Spleen (tissue), 7 donors: ENCODE data around the gene PPP1R9A.

Experiments
- POLR2A ChIP-seq, 3 donors: fragments of 450-650 bp; IDR thresholded peaks; one replicate each; pipeline ENCODE4 v1.5.1; 2017; ENCODE audit warnings: antibody characterized with exemption in 3 of 3, mild to moderate bottlenecking in 1 of 3
- TF ChIP-seq, protein P1 (sequence below), 11 experiments: fragments of 200-600 bp in 7 of 11; fragments of 450-650 bp in 4 of 11; sonication (generic) in 4 of 11; IDR thresholded peaks in 8 of 11; conservative IDR thresholded peaks in 3 of 11; 1 replicate in 7 of 11; 2 replicates in 4 of 11; pipeline versions ENCODE4 v1.4.0 to v1.8.0; 2016 to 2021; ENCODE audit warnings: antibody characterized with exemption in 11 of 11, inconsistent platforms in 4 of 11, mild to moderate bottlenecking in 1 of 11
- donor health status: DM: no; HTN: no; CAD: no; lungs with moderate emphysema.
- donor health status: DM: no; HTN: no; CAD: no.
- donor health status: DM: no; HTN: no; CAD: no.

DNA sequence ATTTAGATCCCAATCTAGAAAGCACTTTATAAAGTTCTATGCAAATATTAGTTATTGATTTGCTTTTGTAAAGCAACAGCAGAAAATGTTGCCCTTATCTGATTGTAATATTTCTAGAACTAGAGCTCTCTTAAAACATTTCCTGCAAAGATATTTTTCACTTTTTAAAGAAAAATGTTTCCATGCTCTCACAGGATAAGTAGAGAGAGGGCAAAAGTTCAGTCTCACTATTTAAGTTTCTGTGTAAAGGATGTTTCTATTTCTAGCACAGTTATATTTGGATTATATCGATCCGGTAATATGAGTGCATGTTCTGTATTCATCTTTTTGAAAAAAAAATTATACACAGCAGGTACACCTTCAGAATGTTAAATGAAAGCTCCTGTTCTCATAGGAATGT lies 334.9 kb downstream of the PPP1R9A start:
- TF ChIP-seq, protein P1, sequence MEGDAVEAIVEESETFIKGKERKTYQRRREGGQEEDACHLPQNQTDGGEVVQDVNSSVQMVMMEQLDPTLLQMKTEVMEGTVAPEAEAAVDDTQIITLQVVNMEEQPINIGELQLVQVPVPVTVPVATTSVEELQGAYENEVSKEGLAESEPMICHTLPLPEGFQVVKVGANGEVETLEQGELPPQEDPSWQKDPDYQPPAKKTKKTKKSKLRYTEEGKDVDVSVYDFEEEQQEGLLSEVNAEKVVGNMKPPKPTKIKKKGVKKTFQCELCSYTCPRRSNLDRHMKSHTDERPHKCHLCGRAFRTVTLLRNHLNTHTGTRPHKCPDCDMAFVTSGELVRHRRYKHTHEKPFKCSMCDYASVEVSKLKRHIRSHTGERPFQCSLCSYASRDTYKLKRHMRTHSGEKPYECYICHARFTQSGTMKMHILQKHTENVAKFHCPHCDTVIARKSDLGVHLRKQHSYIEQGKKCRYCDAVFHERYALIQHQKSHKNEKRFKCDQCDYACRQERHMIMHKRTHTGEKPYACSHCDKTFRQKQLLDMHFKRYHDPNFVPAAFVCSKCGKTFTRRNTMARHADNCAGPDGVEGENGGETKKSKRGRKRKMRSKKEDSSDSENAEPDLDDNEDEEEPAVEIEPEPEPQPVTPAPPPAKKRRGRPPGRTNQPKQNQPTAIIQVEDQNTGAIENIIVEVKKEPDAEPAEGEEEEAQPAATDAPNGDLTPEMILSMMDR (IDR thresholded peaks at IDR 0.05 in 8 of 11, conservative IDR thresholded peaks at IDR 0.05 in 3 of 11): no peak
- no peak for TF ChIP-seq POLR2A (IDR thresholded peaks at IDR 0.05)
